GM19025 (cell line): ENCODE measurements around the gene CEACAM18.
"Not testable (repeated sequence)": the region's sequence is repeated elsewhere in the genome, so short reads cannot be mapped to it uniquely, and the experiment has no call there.

Source experiments
- ATAC-seq: cut with Tn5 transposase; IDR thresholded peaks from one replicate; pipeline ENCODE4 v1.9.1; 2021; ENCODE audit warnings: mild to moderate bottlenecking, low read depth, moderate library complexity; ENCODE audit not compliant: unreplicated experiment

CEACAM18 gene

GRCh38 chr19:51478381-51479234 lies at the start of gene CEACAM18:
Gene CEACAM18 (plus strand): TSS chr19:51478539.
- no peak for ATAC-seq

DNA sequence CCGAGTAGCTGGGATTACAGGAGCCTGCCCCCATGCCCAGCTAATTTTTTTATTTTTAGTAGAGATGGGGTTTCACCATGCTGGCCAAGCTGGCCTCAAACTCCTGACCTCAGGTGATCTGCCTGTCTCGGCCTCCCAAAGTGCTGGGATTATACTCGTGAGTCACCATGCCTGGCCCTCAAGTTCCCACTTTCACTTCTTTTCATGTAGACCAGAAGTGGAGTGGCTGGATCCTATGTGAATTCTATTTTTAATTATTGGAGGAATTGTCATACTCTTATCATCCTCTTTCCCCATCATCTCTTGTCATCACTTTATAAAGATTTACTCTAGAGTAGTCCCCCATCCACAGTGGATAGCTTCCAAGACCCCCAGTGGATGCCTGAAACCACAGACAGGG lies 48.1 kb upstream of the CEACAM18 start:
- no peak for ATAC-seq

DNA sequence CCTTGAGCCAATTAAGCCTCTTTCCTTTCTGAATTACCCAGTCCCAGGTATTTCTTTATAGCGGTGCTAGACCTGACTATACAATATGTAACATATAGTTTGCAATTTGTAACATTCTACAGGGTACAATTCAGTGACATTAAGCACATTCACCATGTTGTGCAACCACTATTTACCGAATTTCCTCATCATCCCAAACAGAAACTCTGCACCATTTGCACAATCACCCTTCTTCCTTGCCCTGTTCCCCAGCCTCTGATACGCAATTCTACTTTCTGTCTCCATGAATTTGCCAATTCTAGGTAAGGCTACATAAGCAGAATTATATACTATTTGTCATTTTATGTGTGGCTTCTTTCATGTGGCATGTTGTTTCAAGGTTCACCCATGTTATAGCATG lies 47.2 kb upstream of the CEACAM18 start:
- no peak for ATAC-seq

- ATAC-seq = no peak
Measured at GRCh38 chr19:51433043-51433442, 45.3 kb upstream of the CEACAM18 start.

DNA sequence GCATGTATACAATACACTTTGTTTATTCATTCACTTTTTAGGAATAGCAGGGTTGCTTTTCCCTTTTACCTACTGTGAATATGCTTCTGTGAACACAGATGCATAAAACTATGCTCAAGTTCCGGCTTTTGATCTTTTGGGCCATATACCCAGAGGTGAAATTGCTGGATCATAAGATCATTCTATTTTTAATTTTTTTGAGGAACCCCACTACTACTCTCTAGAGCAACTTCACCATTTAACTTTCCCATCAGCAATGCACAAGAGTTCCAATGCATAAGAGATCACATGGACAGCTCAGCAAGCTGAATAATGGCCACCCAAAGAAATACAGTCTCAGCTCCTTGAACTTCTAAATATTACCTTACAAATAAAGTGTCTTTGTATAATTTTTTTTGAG lies 43.9 kb upstream of the CEACAM18 start:
- no peak for ATAC-seq

DNA sequence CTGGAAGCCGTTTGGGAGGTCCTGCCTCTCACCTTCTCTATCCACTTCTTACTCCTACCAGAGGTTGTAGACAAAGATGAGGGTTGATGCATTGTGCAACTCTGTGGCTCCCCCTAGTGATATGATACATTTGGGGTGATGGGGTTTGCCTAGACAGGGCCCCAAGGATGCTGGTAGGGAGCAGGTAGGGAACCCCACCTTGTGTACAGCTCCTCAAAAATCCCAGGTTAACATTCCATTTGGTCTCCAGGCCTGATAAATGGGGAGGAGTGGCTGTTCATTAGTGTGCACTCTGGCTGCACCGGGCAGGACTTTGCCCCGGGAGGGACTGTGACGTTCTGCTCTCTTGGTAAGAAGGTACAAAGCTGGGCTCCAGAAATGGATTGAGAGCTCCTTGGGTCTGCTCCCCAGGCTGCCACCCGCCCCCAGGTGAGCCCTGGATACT lies 39.3 kb upstream of the CEACAM18 start:
- no peak for ATAC-seq

GRCh38 chr19:51440052-51440451 lies 38.3 kb upstream of the CEACAM18 start:
- no peak for ATAC-seq

DNA sequence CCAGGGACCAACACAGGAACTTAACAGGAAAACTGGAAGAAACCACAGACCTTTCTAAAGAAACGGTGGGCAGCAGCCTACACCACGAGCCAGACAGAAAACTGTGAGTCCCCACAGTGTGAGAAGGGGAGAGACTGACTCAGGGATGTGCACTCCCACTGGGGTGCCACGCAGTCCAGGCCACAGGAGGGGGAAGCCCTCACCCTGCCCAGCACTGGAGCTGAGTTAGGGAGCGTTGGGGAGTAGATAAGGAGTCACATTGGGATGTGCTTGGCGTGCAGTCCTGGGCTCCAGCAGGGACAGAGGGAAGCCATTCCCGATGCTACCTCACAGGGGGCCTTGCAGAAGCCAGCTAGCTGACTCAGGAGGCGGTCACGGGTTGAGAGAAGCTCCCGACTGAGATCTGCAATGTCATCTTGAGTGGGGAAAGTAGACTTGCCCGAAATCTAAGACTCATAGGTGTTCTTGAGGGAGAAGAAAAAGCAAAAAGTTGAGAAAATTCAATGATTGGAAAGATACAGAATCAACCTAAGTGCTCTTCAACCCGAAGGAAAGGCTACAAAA lies 37.4 kb upstream of the CEACAM18 start:
- ATAC-seq = no peak

GRCh38 chr19:51441410-51442390 lies 36.6 kb upstream of the CEACAM18 start:
- ATAC-seq = peak; percentile 92

DNA sequence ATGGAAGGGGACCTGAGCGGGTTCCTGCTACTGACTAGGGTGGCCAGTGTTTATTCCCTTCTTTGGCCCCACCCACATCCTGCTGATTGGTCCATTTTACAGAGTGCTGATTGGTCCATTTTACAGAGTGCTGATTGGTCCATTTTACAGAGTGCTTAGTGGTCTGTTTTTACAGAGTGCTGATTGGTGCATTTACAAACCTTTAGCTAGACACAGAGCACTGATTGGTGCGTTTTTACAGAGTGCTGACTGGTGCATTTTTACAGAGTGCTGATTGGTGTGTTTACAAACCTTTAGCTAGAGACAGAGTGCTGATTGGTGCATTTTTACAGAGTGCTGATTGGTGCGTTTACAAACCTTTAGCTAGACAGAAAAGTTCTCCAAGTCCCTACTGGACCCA lies 30.8 kb upstream of the CEACAM18 start:
- ATAC-seq = not testable (repeated sequence)

- no peak for ATAC-seq
Measured at GRCh38 chr19:51448011-51448410, 30.3 kb upstream of the CEACAM18 start.

DNA sequence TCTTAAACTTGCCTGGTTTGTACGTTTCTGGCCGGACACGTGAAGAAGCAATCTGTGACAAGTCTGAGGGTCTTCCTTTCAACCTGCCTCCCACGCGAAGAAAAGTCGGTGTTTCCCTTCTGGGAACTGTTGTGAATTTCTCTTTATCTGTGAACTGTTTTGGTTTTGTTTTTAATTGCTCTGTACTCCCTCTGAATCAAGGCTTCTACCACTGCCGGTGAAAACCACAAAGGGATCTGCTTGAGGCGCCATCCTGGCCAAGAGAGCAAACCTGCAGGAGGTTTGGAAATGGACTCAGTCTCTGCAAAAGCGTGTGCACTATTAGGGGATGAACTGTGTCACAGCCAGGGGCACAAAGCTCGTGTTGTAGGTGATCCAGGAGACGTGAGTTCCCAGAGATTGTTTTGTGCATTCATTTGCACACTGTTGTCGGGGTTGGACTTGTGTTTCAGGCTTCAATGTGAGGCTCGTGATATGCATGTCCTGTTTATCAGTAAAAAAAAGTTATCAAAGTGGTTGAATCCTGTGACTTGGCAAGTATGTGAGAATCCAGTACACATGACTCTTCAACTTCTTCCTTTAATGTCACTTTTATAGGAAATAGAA lies 29.8 kb upstream of the CEACAM18 start:
- no peak for ATAC-seq

DNA sequence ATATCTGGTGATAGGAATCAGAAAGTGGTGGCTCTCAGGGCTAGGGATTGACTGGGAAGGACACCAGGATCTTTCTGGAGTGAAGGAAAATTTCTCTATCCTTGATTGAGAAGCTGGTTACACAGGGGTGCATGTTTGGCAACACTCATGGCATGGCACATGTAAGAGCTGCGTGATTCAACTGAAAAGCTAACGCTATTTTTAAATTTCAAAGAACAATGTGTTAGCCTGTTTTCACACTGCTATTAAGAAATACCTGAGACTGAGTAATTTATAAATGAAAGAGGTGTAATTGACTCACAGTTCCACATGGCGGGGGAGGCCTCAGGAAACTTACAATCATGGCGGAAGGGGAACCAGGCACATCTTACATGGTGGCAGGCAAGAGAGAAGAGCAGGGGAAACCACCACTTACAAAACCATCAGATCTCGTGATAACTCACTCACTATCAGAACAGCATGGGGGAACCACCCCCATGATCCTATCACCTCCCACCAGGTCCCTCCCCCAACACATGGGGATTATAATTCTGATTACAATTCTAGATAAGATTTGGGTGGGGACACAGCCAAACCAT lies 27.5 kb upstream of the CEACAM18 start:
- ATAC-seq = no peak

DNA sequence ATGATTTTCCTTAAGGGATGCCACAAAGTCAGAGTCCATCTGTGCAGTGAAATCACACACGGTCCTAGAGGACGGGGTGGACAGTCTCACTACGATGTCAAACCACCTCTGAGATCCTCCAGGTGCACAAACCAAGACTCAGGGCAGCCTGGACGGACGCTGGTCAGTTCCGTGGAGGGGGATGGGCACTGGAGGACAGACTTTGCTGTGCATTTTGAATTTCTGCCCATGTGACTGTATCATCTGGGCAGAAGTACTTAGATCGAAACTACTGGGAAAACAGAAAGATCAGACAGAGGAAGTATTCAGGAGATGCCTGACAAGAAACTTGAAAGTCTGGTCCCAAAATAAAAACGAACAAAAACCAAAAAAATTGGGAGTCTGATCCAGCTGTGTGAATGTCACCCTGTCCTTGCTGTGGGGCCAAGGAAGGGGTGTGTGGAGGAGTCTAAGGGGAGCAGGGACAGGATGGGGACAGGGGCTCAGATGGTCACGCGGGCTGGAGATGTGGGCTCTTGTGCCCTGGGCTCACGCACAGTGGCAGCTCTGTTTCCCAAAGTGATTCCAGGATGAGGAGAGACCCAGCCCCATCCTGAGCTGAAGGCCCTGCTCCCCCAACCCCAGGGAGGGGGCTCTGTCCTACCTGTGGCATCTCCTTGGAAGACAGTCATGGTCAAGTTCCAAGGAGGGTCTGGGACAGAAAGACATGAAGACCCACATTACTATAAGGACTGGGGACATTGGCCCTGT lies 21.6 kb upstream of the CEACAM18 start:
- no peak for ATAC-seq

DNA sequence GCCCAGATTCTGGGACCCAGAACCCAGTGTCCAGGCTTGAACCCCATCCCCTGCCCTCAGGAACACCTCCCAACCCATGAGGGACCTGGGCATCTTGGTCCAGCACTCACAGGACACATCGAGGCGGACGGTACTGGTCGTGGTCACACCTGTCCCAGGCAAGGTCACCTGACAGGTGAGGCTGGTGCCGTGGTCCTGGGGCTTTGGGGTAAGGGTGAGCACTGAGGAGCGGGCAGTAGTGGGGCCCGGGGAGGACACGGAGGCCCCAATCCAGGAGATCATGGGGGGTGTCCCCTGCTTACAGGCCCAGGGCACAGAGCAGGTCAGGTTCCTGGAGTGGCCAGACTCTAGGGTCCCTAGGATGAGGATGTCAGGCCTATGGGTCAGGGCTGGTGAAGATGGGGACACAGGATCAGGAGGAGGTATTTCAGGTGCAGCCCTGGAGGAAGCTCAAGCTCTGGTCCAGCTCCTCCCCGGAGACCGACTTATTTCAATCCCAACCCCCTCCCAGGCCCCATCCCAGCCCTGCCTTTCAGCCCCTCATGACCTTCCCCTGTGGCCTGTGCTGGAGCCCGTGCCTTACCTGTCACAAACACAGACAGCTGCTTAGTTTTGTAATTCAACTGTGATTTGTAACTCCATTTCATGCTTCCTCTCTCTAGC lies 20.9 kb upstream of the CEACAM18 start:
- no peak for ATAC-seq

- ATAC-seq = no peak
Measured at GRCh38 chr19:51458051-51458645, 20.2 kb upstream of the CEACAM18 start, which contains the start of gene SIGLEC8. Gene SIGLEC8 (minus strand): TSS chr19:51458454. CDS start chr19:51458387, 67 bp downstream.

- ATAC-seq = no peak
Measured at GRCh38 chr19:51458899-51459505, 19.3 kb upstream of the CEACAM18 start.
